HG02763 (cell line): Measurements from ENCODE around the gene LAMTOR3.

Source experiments
- ATAC-seq: cut with Tn5 transposase; IDR thresholded peaks from one replicate; pipeline ENCODE4 v1.9.1; 2021; ENCODE audit warnings: mild to moderate bottlenecking, moderate library complexity; ENCODE audit not compliant: unreplicated experiment

Gene LAMTOR3, protein sequence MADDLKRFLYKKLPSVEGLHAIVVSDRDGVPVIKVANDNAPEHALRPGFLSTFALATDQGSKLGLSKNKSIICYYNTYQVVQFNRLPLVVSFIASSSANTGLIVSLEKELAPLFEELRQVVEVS

DNA sequence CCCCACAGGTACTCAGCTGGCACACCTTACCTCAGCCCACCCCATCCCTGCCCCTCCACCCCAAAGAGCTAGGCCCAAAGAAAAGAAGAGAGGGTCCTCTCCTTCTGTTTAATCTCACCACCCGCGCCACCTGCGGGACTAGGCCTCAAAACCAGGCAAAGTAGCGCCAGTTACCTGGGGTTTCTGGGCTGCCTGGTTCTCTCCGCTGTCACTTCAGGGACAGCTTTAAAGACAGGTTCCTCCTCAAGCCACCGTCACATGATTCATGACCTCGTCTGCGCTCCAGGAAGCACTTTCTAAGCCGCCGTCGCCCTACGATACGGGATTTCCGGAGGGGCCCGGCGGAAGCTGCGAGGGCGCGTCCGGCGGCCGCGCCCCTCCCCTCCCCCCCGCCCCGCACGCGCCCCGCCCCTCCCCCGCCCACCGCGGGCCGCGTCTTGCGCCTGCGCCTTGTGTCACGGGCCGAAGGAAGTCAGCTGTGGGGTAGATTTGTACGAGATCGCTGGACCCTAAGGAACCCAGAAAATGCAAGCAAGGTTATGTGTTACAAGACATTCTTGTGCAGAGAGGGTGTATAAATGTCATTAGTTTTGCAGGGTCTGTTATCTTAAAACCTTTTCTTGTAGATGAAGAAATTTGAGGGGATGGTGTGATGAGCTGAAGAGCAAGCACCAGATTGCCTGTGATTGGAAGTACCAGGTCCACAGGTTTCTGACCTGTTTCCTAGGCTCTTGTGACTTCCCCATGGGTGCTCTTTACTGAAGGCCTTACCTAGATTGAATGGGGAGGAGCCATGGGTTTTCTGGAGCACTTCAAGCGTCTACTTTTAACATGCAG, at the start of gene LAMTOR3:
LAMTOR3 (minus strand) TSS at position 267 of the 837 bp plus-strand sequence. CDS start 464 bp downstream, outside the sequence.
- ATAC-seq: peak; percentile 100

DNA sequence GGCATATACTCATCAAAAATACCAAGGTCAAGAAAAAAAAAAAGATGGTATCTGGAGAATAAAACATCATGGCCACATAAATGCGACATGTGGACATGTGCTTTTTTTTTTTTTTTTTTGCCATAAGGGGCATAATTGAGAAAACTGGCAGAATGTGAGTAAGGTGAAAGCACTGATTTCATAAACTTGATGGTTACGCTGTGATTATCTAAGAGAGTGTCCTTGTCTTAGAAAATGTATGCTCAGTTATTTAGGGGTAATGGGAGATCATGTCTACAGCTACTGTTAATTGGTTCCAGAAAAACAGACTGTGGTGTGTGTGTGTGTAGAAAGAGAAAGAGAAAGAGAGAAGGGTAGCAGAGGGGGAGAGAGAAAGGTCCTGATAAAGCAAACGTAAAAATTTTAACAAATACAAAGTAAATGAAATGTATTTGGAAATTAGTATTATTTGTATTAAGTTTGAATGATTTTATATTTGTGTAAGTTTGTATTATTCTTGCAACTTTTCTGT, 44.1 kb upstream of the LAMTOR3 start:
- ATAC-seq: no peak

DNA sequence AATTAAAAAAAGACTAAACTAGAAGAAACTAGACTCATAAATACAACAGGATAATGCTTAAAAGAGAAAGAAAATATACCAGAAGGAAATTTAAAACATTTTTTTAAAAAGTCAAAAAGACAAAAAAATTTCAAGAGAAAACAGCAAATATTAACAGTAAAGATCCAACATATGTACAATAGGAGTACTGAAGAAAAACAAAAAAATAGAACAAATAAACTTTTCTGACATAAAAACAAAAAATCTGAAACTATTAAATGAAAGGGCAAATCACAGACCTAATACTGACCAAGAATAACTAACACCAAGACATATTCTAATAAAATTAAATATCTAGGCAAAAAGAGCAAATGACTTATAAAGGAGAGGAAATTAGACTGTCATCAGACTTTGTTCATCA, 40.7 kb upstream of the LAMTOR3 start:
- no peak for ATAC-seq

DNA sequence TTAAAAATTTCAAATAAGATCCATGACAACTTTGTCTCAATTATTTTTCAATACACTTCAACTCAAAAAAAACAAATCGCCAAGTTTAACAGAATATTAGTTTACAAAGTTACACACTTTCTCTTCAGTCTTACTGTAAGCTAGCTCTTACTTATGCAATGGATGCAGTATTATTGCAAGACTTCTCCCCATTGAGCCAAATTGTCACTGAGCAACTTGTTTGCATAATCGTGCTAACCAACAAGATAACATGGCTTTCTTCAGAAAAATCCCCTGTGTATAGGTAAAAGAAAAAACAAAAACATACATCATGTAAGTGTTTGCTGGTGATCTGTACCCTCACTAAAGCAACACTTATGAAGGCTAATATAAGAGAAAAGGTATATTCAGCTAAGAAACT, 33.3 kb upstream of the LAMTOR3 start:
- ATAC-seq: no peak

DNA sequence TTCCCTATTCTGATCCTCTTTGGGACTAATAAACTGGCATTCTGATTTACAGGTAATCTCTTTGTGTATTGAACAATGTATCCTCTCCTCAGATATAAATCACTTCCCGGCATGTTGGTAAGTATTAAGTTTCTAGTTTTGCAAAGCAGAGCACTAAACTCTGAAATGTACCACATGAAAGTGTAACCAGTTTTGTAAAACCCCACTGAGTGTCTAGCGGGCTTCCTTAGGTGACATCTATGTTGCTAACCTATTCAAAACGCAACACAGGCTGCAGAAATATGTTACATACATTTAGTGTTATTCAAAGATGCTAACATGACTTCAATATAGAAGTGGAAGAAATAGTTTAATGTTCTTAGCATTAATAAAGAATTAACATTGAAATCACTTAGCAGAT, 26.9 kb upstream of the LAMTOR3 start:
- ATAC-seq: no peak

DNA sequence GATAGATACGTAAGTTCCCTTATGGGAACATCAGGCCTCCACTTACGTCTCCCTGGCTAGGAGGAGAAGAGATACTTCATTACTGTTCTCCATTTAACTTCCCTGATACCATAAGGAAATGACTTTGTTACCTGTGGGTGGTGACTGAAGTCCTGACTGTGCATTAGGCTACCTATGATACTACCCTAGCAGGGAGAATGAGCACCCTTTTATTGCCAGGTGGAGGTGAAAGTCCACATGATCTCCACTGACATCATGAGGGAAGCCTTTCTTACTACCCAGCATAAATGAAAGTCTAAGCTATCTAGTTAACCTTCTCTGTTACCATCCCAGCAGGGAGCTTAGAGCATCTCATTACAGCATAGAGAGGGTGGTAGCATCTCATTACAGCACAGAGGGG, 24.4 kb upstream of the LAMTOR3 start:
- no peak for ATAC-seq

DNA sequence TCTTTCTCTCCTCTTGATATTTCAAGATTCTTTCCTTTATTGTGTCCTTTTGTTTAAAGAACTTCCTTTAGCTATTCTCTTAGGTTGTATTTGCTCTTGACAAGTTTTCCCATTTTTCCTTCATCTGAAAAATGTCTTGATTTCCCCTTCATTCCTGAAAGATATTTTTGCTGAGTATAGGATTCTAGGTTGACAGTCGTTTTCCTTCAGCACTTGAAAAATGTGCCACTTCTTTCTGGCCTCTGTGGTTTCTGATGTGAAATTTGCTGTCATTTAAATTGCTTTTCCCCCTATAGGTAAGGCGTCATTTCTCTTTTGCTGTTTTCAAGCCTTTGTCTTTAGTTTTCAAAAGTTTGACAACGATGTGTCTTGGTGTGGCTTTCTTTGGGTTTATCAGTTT, 23.3 kb upstream of the LAMTOR3 start:
- ATAC-seq: no peak

DNA sequence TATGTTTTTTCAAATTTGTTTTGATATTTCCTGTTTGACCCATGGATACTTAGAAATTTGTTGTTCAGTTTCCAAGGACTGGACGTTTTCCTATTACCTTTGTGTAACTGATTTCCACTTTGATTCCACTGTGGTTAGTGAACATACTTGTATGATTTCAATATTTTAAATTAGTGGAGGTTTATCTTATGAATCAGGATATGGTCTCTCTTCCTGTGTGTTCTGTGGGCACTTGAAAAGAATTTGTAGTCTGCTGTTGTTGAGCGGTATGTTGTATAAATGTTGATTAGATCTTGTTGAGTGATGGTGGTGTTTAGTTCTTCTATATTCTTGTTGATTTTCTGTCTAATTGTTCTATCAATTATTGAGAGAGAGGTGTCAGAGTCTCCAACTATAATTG, 21.2 kb upstream of the LAMTOR3 start:
- no peak for ATAC-seq

DNA sequence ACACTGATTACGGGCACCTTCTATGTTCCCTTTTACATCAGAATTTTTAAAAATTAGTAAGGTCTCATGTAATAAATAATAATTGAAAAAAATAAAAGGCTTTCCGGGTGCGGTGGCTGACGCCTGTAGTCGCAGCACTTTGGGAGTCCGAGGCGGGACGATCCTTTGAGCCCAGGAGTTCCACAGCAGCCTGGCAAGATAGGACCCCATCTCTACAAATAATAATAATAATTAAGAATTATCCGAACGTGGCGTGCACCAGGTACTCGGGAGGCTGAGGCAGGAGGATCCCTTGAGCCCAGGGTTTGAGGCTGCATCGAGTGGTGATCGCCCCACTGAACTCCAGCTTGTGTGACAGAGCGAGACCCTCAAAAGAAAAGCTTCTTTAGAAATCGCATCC, 771 bp upstream of the LAMTOR3 start:
- ATAC-seq: no peak

DNA sequence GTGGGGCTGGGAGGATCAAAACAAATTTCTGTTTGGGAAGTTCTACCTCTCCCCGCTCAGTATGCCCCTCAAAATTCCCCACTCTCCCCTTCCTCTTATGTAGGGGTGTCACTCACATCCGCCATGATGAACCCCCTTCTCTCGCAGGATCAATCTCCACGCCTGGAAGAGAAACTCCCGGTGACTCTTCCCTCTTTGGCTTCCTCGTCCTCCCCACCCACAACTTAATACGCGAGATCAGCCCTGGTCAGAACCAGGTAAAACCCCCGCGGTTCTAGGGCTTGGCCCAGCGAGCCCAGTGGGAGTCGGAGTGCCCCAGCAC, 427 bp downstream of the LAMTOR3 start:
- no peak for ATAC-seq

DNA sequence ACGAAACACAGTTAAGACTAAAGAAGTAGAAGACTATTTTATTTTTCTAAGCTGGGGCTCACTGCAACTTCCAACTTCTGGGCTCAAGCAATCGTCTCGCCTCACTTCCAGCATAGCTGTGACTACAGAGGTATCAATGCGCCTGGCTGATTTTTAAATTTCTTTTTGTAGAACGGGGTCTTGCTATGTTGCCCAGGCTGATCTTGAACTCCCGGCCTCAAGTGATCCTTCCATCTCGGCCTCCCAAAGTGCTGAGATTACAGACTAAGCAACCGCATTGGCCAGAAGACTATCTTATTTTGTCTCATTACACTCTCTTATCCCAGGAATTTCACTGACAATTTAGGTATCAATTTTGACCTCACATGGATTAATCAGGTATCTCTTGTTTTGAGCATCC, 1.2 kb downstream of the LAMTOR3 start:
- ATAC-seq: no peak

DNA sequence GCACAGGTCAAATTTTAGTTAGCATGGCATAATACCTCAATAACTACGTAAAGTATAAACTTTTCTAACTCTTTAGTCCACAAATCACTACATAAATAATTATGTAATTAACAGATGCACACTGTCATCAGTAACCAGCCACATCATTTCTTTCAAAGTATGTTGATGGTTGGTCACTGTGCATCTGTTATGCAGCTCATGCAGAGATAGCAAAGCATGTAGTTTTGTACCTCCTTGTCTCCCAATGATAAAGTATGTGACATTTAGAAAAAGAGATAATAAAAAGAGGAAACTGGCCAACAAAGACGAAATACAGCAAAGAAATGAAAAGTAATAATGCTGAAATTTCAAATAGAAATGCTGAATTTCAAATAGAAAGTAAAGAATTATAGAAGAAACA, 2.9 kb downstream of the LAMTOR3 start:
- ATAC-seq: no peak

DNA sequence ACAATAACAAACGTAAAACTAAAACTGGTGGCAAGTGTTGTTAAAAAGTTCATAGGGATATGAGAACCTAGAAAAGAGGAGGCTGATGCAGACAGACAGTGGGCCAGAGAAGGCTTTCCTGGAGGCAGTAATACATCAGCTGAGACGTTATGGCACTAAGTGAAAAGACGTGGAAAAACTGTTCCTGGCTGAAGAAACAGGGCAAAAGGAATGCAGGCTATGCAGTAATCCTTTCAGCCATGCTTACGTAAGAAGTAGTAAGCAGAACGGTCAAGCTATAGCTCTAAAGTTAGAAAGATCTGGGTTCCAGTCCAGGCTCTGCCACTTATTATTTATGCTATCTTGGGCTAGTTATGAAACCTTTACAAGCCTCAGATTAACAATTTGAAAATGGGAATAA, 6.4 kb downstream of the LAMTOR3 start:
- no peak for ATAC-seq

DNA sequence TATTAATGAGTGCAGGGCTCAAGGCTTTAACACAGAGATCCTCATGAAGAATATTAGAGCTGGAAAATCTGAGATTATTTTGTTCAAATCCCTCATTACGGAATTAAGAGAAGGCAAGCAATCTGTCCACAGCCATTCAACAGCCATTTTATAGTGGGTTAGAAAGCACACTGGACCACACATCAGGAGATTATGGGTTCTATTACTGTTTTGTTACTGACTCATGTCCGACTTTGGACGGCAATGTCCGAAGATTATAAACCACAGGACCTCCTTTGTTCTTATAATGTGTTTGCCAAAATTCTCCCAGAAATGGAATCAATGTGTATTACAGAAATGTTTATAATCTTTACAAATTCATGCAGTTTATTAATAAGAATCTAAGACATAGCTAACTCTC, 8.1 kb downstream of the LAMTOR3 start:
- no peak for ATAC-seq

DNA sequence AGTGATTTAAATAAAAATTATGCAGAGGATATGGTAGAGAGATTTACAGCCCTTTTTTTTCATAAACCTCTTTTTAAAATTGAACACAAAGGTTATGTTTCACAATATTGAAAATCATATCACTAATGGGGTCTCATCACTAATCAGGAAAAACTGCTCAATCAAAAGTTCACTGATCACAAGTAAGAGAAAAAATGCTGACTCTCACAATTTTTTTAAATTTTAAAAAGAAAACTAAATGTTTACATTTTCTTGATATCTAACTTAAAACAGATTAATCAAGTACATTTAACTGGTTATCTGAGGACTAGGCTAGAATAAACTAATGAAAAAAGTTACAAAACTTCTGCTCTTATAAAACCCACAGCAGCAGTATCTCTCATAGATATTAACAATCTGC, 8.5 kb downstream of the LAMTOR3 start:
- ATAC-seq: no peak

DNA sequence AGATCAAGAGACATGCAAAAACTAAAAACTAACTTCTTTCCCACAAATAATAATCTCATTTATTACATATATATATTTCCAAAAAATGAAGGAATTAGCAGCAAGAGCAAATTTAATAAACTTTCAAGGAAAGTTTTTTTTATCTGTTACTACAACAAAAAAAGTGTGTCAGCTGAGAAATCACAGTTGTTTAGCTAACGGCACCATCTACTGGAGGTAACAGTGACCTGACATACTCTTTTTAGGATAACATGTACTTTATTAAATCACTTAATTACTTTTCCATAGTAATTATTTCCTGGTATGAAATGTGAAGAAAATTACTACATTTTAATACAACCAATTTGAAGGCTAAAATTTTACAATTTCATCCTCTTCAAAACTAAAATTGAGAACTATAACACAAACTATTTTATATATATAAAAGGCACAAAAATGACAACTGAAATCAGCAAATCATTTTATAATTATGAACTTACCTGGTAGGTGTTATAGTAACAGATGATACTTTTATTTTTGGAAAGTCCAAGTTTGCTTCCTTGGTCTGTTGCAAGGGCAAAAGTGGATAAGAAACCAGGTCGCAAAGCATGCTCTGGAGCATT, 9.1 kb downstream of the LAMTOR3 start:
- no peak for ATAC-seq

DNA sequence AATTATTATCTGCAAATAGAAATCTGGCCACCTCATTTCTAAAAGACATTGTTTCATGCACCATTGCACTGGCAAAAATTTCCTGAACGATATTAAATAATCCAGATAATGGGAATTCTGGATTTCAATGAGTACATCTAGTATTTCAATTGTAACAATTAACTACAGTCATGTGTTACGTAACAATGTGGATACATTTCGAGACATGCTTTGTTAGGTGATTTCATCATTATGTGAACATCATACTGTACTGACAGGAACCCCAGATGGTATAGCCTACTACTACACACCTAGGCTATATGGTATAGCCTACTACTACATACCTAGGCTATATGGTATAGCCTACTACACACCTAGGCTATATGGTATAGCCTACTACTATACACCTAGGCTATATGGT, 14.8 kb downstream of the LAMTOR3 start:
- no peak for ATAC-seq

DNA sequence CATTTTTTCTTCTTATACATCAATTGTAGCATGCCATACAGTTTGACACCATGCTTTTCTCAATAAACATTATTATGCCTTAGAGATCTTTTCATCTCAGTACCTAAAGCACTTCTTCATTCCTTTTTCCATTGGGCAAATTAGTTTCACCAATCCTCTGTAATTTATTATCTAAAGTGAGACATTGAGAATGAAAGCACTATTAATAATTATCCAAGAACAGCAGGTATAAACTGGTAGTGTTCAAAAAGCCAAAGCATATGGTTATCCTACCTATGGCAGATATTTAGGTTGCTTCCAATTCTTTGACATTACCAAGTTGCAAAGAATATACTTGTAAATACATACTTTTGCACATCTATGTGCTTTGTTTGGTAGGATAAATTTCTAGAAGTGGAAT, 15.6 kb downstream of the LAMTOR3 start:
- ATAC-seq: no peak

DNA sequence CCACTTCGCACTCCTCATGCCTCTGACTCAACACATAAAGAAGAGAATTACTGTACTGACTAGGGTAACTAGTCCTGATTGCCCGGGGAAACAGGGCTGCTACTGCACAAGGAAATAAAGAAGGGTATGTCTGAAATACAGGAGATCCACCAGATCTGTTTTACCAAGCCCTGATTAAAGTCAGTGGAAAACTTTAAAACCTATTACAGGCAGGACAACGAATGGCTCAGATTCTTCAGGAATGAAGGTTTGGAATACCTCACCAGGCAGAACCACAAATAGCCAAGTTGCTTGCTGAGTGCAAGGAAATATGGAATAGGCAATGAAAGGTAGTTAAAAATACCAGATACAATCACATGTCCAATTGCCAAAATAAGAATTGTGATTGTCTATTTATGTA, 17.3 kb downstream of the LAMTOR3 start:
- no peak for ATAC-seq

DNA sequence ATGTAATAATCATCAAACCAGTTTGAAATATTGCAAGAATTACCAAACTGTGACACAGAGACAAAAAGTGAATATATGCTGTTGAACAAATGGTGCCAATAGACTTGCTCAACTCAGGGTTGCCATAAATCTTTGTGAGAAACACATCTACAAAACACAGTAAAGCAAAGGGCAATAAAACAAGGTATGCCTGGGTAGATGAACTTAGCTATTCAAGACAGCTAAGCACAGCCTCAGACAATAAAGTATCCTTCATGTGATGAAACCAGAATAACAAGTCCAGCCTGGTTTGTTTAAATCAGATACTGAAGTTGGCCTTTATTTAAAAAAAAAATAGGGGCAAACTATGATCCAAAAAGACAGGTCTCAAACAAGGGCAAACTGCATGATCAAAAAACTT, 19.2 kb downstream of the LAMTOR3 start:
- no peak for ATAC-seq

DNA sequence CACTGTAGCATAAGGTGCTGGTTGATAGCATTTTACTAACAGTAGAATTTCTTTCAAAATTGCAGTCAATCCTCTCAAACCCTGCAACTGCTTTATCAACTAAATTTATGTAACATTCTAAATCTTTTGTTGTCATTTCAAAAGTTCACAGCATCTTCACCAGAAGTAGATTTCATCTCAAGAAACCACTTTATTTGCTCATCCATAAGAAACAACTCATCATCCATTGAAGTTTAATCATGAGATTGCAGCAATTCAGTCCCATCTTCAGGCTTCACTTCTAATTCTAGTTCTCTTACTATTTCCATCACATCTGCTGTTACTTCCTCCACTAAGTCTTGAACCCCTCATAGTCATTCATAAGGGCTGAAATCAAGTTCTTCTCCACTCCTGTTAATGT, 21.7 kb downstream of the LAMTOR3 start:
- no peak for ATAC-seq

DNA sequence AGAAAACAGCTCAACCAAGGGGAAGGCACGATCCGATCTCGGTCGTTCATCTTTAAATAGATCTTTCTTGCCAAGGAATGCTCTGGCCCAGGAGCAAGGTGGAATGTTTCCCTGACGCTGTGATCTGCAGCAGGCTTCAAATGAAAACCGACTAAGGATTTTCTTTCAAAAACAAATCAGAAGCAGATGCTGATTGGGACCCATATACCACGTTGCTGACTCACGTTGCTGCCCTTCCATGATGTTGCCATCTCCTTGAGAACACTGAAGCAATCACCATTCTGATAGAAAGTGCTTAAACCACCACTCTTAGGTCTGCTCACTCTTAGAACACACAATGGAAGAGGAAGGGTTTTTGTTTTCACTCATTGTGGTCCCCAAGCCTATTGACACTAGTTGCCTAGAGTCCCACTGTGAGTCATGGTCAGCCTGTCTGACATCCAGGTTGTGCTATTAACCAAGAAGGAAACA, 26.1 kb downstream of the LAMTOR3 start:
- ATAC-seq: no peak
